GM18526 (cell line): ENCODE measurements around the gene MYCT1.

Experiments
- POLR2A ChIP-seq: IDR thresholded peaks from 3 replicates; pipeline ENCODE4 v1.6.1; 2011; ENCODE audit not compliant: insufficient read length; ENCODE audit errors: extremely low read depth

MYCT1 gene

DNA sequence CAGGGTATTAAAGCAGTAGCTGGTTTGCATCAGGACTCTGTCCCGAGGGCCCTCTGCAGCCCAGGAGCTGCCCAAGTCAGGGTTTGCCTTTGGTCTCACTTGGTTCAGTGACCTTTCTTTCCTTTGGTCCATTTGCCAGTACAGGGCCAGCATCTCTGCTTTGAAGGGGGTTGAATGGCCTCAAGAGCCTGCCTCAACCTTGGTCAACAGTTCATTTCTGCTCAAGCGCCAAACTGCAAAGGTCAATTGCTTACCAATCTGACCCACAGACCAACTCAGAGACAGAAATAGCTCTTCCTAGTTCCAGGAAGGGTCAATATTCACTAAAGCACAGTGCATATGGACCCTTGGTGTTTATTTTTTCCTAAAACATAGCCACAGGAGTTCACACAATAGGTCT, 72.3 kb downstream of the MYCT1 start:
- no peak for TF ChIP-seq POLR2A

DNA sequence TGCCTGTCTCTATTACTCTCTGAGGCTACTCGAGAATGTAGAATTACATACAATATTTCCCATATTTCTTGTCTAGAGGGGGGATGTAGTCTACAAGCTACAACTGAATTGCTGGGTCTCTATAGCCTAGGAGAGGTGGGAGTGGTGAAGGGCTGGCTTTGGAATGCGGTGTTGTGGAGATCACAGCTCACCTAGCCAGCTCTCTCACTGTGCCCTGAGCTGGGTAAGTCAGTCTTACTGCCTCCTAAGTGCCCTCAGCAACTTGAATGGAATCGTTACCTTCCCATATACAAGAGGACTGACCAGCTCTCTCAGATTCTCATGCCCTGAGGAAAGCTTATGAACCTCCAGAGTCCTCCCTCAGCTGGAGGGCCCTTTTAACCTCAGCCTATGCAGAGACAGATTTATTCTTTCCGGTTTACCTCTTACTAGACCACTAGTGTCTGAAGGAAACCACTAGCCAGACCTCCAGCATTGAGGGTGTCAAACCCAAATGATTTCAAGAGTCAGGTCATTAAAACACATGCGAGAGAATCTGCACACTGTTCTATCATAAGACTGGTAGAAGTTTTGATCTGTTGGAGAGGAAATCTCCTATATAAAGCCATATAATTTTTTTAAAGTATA, 73.5 kb downstream of the MYCT1 start:
- no peak for TF ChIP-seq POLR2A
